A549 (cell line): ENCODE measurements around the gene SPTBN4. TPM values are rescaled to one million over a fixed set of nuclear protein-coding genes. Genes with fewer than 3 reads are reported as not detected.

Source experiments
- ATAC-seq, 2 experiments: fragments of 200-7000 bp in 1 of 2; fragments of >200 bp in 1 of 2; cut with Nextera tagmentation in 1 of 2; cut with Tn5 transposase in 1 of 2; 3 replicates each; pipeline versions ENCODE4 v1.8.0 to v1.9.1; 2018 to 2020; ENCODE audit warnings: mild to moderate bottlenecking in 1 of 2, moderate library complexity in 1 of 2
- CTCF ChIA-PET: fragments of 300-600 bp; sonication (Branson Sonifier 250); formaldehyde crosslinking; extraction: SDS; loops from one replicate; lab custom pipeline; 2021; ENCODE audit warnings: antibody characterized with exemption, inconsistent platforms; lab: Yijun Ruan, JAX
- POLR2A ChIA-PET: fragments of 350-600 bp; formaldehyde crosslinking; extraction: SDS; loops from one replicate; lab custom pipeline; 2021; ENCODE audit warnings: antibody characterized with exemption, inconsistent platforms; lab: Yijun Ruan, JAX
- DNase-seq, 2 experiments: peaks; one replicate each; pipeline versions ENCODE4 v3.0.0 to v3.0.0-alpha.2; 2011 to 2016; ENCODE audit warnings: low read depth in 1 of 2, low spot score in 1 of 2
- FAIRE-seq: peaks from 2 replicates; lab custom pipeline; 2011; peaks lifted over from hg19 to GRCh38; lab: Jason Lieb, UNC
- H3K27ac ChIP-seq, 2 experiments: fragments of >200 bp; sonication (Bioruptor Twin); formaldehyde crosslinking; 3 replicates each; pipeline ENCODE4 v1.5.1; 2016 to 2017
- H3K4me1 ChIP-seq: fragments of >200 bp; sonication (Bioruptor Twin); formaldehyde crosslinking; 3 replicates; pipeline ENCODE4 v1.6.1; 2016
- H3K4me2 ChIP-seq: fragments of >200 bp; sonication (Bioruptor Twin); formaldehyde crosslinking; 3 replicates; pipeline ENCODE4 v1.6.1; 2016
- H3K4me3 ChIP-seq: fragments of >200 bp; sonication (Bioruptor Twin); formaldehyde crosslinking; 3 replicates; pipeline ENCODE4 v1.5.1; 2016
- H3K9me3 ChIP-seq: fragments of >200 bp; sonication (Bioruptor Twin); formaldehyde crosslinking; 3 replicates; pipeline ENCODE4 v1.6.1; 2016
- CBX2 ChIP-seq: fragments of 200-600 bp; sonication (generic); IDR thresholded peaks from 2 replicates; pipeline ENCODE4 v1.6.1; 2016; ENCODE audit warnings: low read depth, mild to moderate bottlenecking, borderline replicate concordance
- CEBPB ChIP-seq, 2 experiments: fragments of >200 bp in 1 of 2; sonication (Bioruptor Twin) in 1 of 2; formaldehyde crosslinking in 1 of 2; IDR thresholded peaks; 2 replicates each; pipeline ENCODE4 v1.6.1; 2012 to 2016
- CHD2 ChIP-seq: fragments of 150-350 bp; IDR thresholded peaks from 2 replicates; pipeline ENCODE4 v1.6.1; 2014; ENCODE audit warnings: low read length; ENCODE audit not compliant: partially characterized antibody
- EP300 ChIP-seq, 2 experiments: fragments of >200 bp; sonication (Bioruptor Twin); formaldehyde crosslinking; IDR thresholded peaks; 2 replicates in 1 of 2; 3 replicates in 1 of 2; pipeline ENCODE4 v1.6.1; 2016 to 2017
- ESRRA ChIP-seq: fragments of 150-350 bp; IDR thresholded peaks from 2 replicates; pipeline ENCODE4 v1.6.1; 2014; ENCODE audit warnings: mild to moderate bottlenecking, low read length, borderline replicate concordance
- FOSL2 ChIP-seq, 2 experiments: fragments of 450-650 bp in 1 of 2; fragments of >200 bp in 1 of 2; sonication (Bioruptor Twin) in 1 of 2; formaldehyde crosslinking; IDR thresholded peaks; 2 replicates each; pipeline versions ENCODE4 v1.5.0 to v1.6.1; 2016 to 2020; ENCODE audit warnings: mild to moderate bottlenecking in 1 of 2, moderate library complexity in 1 of 2
- HEYL ChIP-seq: fragments of 250-450 bp; sonication (Bioruptor Pico); IDR thresholded peaks from 2 replicates; pipeline ENCODE4 v1.8.0; 2021; ENCODE audit warnings: mild to moderate bottlenecking, moderate library complexity
- HOXB5 ChIP-seq: fragments of 250-450 bp; sonication (Bioruptor Pico); IDR thresholded peaks from 2 replicates; pipeline ENCODE4 v1.5.0; 2020; ENCODE audit warnings: mild to moderate bottlenecking, moderate library complexity
- JUN ChIP-seq, 2 experiments: fragments of >200 bp; sonication (Bioruptor Twin); formaldehyde crosslinking; IDR thresholded peaks; 2 replicates in 1 of 2; 3 replicates in 1 of 2; pipeline ENCODE4 v1.6.1; 2016 to 2017
- KDM1A ChIP-seq: fragments of 200-600 bp; sonication (generic); IDR thresholded peaks from 2 replicates; pipeline ENCODE4 v1.6.1; 2016; ENCODE audit warnings: low read depth, mild to moderate bottlenecking
- KDM5A ChIP-seq: fragments of 200-600 bp; sonication (generic); IDR thresholded peaks from 2 replicates; pipeline ENCODE4 v1.6.1; 2016; ENCODE audit warnings: antibody characterized with exemption, mild to moderate bottlenecking
- MYC ChIP-seq: IDR thresholded peaks from 2 replicates; pipeline ENCODE4 v1.6.1; 2012; ENCODE audit warnings: mild to moderate bottlenecking, inconsistent platforms, low read length, improper control_type of control experiment, borderline replicate concordance
- PHF8 ChIP-seq: fragments of 200-600 bp; sonication (generic); IDR thresholded peaks from 2 replicates; pipeline ENCODE4 v1.6.1; 2016; ENCODE audit warnings: low read depth, mild to moderate bottlenecking, antibody characterized with exemption, moderate library complexity, borderline replicate concordance
- POLR2A ChIP-seq: IDR thresholded peaks from 2 replicates; pipeline ENCODE4 v1.6.1; 2012; ENCODE audit warnings: mild to moderate bottlenecking, low read length
- RCOR1 ChIP-seq: fragments of 150-350 bp; IDR thresholded peaks from 2 replicates; pipeline ENCODE4 v1.6.1; 2014; ENCODE audit warnings: antibody characterized with exemption, low read length, low read depth
- RFX5 ChIP-seq: fragments of 450-650 bp; IDR thresholded peaks from 2 replicates; pipeline ENCODE4 v1.7.1; 2014; ENCODE audit warnings: antibody characterized with exemption, mild to moderate bottlenecking, moderate library complexity
- TFCP2L1 ChIP-seq: fragments of 250-450 bp; sonication (Bioruptor Pico); IDR thresholded peaks from 2 replicates; pipeline ENCODE4 v1.5.0; 2021; ENCODE audit warnings: mild to moderate bottlenecking
- TP53 ChIP-seq: fragments of 250-450 bp; sonication (Bioruptor Pico); IDR thresholded peaks from 2 replicates; pipeline ENCODE4 v1.5.0; 2021; ENCODE audit warnings: mild to moderate bottlenecking, moderate library complexity
- ZFP36 ChIP-seq: fragments of 450-650 bp; IDR thresholded peaks from 2 replicates; pipeline ENCODE4 v1.6.1; 2014; ENCODE audit warnings: borderline replicate concordance; ENCODE audit not compliant: partially characterized antibody
- WGBS: methylation state at CpG from one replicate; pipeline ENCODE4 v1.1.6; 2017; ENCODE audit errors: missing lambda C conversion rate; 5-methylcytosine and 5-hydroxymethylcytosine counted together
- polyA plus RNA-seq, 4 experiments: library from polyadenylated mRNA; depleted of rRNA in 3 of 4; stranded (reverse); fragments of >200 nt; fragmentation: RNase III in 1 of 4; extraction: RNeasy Plus Mini Kit Qiagen cat#74134 plus additional on column Dnase treatment in 1 of 4; gene quantifications; 2 replicates in 3 of 4; 3 replicates in 1 of 4; pipeline ENCODE4 v1.2.3, GENCODE V29; 2011 to 2017
- TF ChIP-seq, protein P1 (sequence below): IDR thresholded peaks from 2 replicates; pipeline ENCODE4 v1.6.1; 2012
- TF ChIP-seq, protein P2 (sequence below): IDR thresholded peaks from 2 replicates; pipeline ENCODE4 v1.6.1; 2012
- TF ChIP-seq, protein P3 (sequence below): fragments of 250-450 bp; sonication (Bioruptor Pico); IDR thresholded peaks from 2 replicates; pipeline ENCODE4 v1.5.0; 2020; ENCODE audit warnings: low read depth, mild to moderate bottlenecking, moderate library complexity

SPTBN4 gene
- polyA plus RNA-seq, 2 of the 4 experiments (the other 2 are of a cell fraction) = 1.4 to 2.2 TPM

DNA sequence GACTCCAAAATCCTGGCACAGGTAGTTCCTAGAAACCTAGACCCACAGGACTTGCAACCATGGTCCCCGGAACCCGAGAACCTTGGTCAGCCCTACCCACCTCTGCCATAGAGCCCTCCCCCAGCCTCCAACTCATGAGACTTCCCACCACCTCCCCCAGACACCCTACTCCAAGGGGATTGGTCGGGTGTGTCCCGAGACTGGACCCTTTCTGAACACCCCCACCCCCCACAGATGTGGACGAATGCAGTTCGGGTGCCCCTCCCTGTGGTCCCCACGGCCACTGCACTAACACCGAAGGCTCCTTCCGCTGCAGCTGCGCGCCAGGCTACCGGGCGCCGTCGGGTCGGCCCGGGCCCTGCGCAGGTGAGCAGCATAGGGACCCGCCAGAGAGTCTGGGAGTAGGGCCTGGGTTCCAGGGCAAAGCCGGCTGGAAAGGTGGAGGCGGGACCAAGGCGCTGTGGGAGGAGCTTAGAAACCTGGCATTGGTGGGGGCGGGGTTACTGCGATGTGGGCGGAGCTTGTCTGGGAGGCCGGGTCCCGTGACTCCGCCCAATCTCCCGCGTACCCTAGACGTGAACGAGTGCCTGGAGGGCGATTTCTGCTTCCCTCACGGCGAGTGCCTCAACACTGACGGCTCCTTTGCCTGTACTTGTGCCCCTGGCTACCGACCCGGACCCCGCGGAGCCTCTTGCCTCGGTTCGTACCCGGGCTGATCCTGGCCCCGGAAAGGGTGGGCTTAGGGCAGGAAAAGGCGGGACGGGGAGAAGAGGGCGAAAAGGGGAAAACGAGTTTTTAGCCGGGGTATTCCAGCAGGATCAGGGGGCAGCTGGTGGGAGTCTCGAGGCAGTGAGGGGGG is 146.3 kb downstream of the SPTBN4 start:
- ChIA-PET CTCF (interaction anchor here (0.6 to 15.6 kb wide), 6 partner anchors 9 to 297 kb away, joined by 3 to 423 read pairs (median 4); no protein-coding TSS in a partner anchor), POLR2A (interaction anchor here (0.6 to 1.4 kb wide), 4 partner anchors 15 to 608 kb away, joined by 3 to 12 read pairs (median 4); no protein-coding TSS in a partner anchor)
- H3K4me3 ChIP-seq = peak overlapping the region; percentile 44
- no peak for FAIRE-seq
- WGBS = 66% methylated on average over 50 of the region's 50 CpGs
- peak overlapping the region; percentile 48 for H3K4me2 ChIP-seq
- H3K9me3 ChIP-seq = no peaks in the 10 kb centered on the region
- DNase-seq = peak; percentile 71 to 85
- TF ChIP-seq KDM5A = no peak
- TF ChIP-seq, protein P1, sequence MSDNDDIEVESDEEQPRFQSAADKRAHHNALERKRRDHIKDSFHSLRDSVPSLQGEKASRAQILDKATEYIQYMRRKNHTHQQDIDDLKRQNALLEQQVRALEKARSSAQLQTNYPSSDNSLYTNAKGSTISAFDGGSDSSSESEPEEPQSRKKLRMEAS = no peak
- TF ChIP-seq, protein P2, sequence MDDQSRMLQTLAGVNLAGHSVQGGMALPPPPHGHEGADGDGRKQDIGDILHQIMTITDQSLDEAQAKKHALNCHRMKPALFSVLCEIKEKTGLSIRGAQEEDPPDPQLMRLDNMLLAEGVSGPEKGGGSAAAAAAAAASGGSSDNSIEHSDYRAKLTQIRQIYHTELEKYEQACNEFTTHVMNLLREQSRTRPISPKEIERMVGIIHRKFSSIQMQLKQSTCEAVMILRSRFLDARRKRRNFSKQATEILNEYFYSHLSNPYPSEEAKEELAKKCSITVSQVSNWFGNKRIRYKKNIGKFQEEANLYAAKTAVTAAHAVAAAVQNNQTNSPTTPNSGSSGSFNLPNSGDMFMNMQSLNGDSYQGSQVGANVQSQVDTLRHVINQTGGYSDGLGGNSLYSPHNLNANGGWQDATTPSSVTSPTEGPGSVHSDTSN = 0 out of 2 replicates have a peak, but pooled peaks have one; percentile 18
- no peak for TF ChIP-seq PHF8
- TF ChIP-seq POLR2A = peak; percentile 25; the same call in 1 of the 2 replicates
- peak in 1 of 2 experiments; percentile 34; a peak in 1 of 5 replicates for TF ChIP-seq JUN (IDR thresholded peaks at IDR 0.05)
- TF ChIP-seq, all 56 proteins: peak for 3
- ATAC-seq = peak; percentile 2 to 39; a peak in 3 of 6 replicates
- Histone ChIP-seq H3K27ac (peak overlapping the region; percentile 60 to 74), H3K4me1 (peaks cover 16% of the 10 kb centered on the region; the same call in 2 of the 3 replicates)

DNA sequence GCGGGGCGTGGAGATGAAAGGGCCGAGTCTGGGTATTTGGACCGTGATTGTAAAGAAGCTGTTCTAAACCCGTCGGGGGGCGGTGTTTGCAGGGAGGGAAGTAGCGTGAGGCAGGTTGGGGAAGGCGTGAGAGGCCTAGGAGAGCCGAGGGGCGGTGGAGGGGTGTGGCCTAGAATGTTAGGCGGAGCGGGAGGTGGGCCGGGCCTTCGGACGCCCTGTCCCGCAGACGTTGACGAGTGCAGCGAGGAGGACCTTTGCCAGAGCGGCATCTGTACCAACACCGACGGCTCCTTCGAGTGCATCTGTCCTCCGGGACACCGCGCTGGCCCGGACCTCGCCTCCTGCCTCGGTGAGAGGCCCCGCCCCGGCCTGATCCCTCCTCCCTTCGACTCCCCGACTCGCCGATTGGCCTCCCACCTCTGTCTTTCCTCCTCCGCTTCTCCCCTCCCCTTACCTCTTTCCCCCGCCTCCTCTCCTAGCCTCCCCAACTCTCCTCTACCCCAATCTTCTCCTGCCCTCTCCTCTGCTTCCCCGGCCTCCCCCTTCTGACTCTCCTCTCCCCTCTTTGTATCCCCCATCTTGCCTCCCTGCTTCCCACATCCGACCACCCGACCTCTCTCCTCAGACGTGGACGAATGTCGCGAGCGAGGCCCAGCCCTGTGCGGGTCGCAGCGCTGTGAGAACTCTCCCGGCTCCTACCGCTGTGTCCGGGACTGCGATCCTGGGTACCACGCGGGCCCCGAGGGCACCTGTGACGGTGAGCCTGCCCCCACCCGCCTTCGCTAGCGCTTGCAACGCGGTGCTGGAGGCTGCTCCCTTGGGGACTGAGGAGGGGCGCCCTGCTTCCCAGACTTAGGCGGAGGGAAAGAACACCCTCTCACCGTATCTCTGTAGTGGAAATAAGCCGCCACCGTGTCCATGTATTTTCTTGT is 147.2 kb downstream of the SPTBN4 start:
- Histone ChIP-seq H3K4me3 (peak overlapping the region; percentile 44), H3K27ac (peak overlapping the region; percentile 60 to 74), H3K9me3 (no peaks in the 10 kb centered on the region), H3K4me1 (peaks cover 16% of the 10 kb centered on the region; the same call in 2 of the 3 replicates), H3K4me2 (peak overlapping the region; percentile 48)
- DNase-seq (peak; percentile 72 to 92), FAIRE-seq (no peak), ATAC-seq (peak; percentile 54 to 76)
- WGBS = 78% methylated on average over 67 of the region's 67 CpGs
- POLR2A ChIA-PET = interaction anchor here (0.6 to 1.4 kb wide), 3 partner anchors 16 to 609 kb away, joined by 3 to 12 read pairs (median 5); no protein-coding TSS in a partner anchor
- CTCF ChIA-PET = interaction anchor here (0.6 to 15.6 kb wide), 8 partner anchors 10 to 298 kb away, joined by 3 to 423 read pairs (median 4); no protein-coding TSS in a partner anchor
- TF ChIP-seq HEYL (CRISPR knock-in tag) (no peak), RCOR1 (no peak), TP53 (CRISPR knock-in tag) (no peak), JUN (IDR thresholded peaks at IDR 0.05) (peak in 1 of 2 experiments; percentile 3; a peak in 1 of 5 replicates)

DNA sequence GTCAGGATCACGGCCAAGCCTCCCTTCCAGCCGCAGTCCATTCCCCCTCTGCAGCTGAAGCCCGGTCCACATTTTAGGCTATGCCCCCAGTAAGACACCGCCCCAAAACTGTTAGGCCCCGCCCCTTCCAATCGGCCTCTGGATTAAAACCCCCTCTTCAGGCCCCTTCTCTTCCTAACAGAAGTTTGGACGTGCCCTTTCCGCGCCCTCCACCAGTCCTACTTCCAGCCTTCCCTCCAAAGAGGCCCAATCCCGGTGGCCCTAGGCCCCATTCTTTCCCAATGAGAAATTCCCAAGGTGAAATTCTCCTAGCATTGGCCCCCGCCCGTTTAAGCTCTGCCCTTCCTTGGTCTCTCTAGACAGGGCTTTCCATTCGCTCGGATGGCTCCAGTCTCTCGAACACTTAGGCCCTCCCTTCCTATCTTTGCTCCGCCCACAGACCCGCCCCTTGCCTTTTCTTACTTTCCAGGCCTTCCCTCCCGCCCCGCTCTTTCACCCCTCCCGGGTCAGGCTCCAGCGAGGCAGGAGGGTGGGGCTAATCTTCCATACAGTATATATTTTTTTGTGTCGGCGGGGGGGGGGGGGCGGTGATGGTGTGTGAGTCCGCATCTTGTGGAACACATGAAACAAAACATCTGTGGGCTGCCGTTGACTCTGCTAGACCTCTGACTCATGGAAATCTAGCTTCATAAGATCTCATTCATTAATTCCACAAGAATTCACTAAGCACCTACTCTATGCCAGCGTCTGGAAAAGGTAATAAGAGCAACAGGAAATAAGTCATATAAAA is 148.0 kb downstream of the SPTBN4 start:
- 64% methylated on average over 27 of the region's 27 CpGs for WGBS
- Histone ChIP-seq H3K4me1 (peaks cover 16% of the 10 kb centered on the region; the same call in 2 of the 3 replicates), H3K4me3 (no peak overlapping the region), H3K9me3 (no peaks in the 10 kb centered on the region), H3K27ac (no peak overlapping the region), H3K4me2 (peak overlapping the region; percentile 48)
- no peak for FAIRE-seq
- peak in 1 of 2 experiments; percentile 68 for DNase-seq
- ATAC-seq = peak in 1 of 2 experiments; percentile 9; a peak in 3 of 6 replicates
- TF ChIP-seq FOSL2 (IDR thresholded peaks at IDR 0.05) (no peak), FOSL2 (CRISPR knock-in tag; IDR thresholded peaks at IDR 0.05) (no peak), KDM1A (no peak), CEBPB (IDR thresholded peaks at IDR 0.05) (no peak), POLR2A (no peak), EP300 (IDR thresholded peaks at IDR 0.05) (no peak), ESRRA (no peak), TP53 (CRISPR knock-in tag) (no peak), CBX2 (no peak), RFX5 (no peak), MYC (no peak), TFCP2L1 (CRISPR knock-in tag) (no peak), HOXB5 (CRISPR knock-in tag) (no peak), ZFP36 (no peak), CHD2 (no peak)
- TF ChIP-seq, protein P3, sequence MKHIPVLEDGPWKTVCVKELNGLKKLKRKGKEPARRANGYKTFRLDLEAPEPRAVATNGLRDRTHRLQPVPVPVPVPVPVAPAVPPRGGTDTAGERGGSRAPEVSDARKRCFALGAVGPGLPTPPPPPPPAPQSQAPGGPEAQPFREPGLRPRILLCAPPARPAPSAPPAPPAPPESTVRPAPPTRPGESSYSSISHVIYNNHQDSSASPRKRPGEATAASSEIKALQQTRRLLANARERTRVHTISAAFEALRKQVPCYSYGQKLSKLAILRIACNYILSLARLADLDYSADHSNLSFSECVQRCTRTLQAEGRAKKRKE (CRISPR knock-in tag) = no peak
- TF ChIP-seq, protein P2 = no peak
- CTCF ChIA-PET = interaction anchor here (1.3 to 15.6 kb wide), 5 partner anchors 9 to 85 kb away, joined by 3 to 423 read pairs (median 12); no protein-coding TSS in a partner anchor
- POLR2A ChIA-PET = no interaction called here
